Natural killer cell treated with Interleukin-12 subunit alpha and Interleukin-12 subunit beta and Interleukin-15 and Interleukin-18, amount 100 ng/mL, for 72 hours (primary cell): ENCODE measurements around the gene SLC12A5. TPM values are rescaled to one million over a fixed set of nuclear protein-coding genes. Genes with fewer than 3 reads are reported as not detected.
A peak's percentile ranks its signal among the peaks of the same experiment; 100 is the strongest.

ENCODE experiments used
- ATAC-seq, 2 donors: fragments of 150-1000 bp; cut with Tn5 transposase in 1 of 2; sonication (Bioruptor Pico), chemical (Tn5 transposase) in 1 of 2; 2 replicates each; pipeline ENCODE4 v1.10.0; 2021
- DNase-seq: peaks from one replicate; pipeline ENCODE4 v3.0.0; 2022; ENCODE audit warnings: low spot score
- H3K27ac Mint-ChIP-seq, 2 donors: 1 replicate in 1 of 2; 2 replicates in 1 of 2; pipeline ENCODE4 v1.8.0; 2022; ENCODE audit warnings: mixed read lengths in 2 of 2, mild to moderate bottlenecking in 1 of 2, moderate library complexity in 1 of 2
- H3K27me3 Mint-ChIP-seq, 2 donors: 1 replicate in 1 of 2; 2 replicates in 1 of 2; pipeline ENCODE4 v1.8.0; 2022; ENCODE audit warnings: mixed read lengths in 2 of 2
- H3K36me3 Mint-ChIP-seq: one replicate; pipeline ENCODE4 v1.8.0; 2022; ENCODE audit warnings: mixed read lengths
- H3K4me1 Mint-ChIP-seq, 2 donors: 1 replicate in 1 of 2; 2 replicates in 1 of 2; pipeline ENCODE4 v1.8.0; 2022; ENCODE audit warnings: low read depth in 2 of 2, mixed read lengths in 2 of 2, mild to moderate bottlenecking in 1 of 2
- H3K4me3 Mint-ChIP-seq: one replicate; pipeline ENCODE4 v1.8.0; 2022; ENCODE audit warnings: mixed read lengths
- H3K9me3 Mint-ChIP-seq: 2 replicates; pipeline ENCODE4 v1.8.0; 2022; ENCODE audit warnings: mixed read lengths
- total RNA-seq, 2 donors: library from RNA; stranded (reverse); gene quantifications; one replicate each; pipeline ENCODE4 v1.2.3, GENCODE V29; 2022

Gene SLC12A5
- total RNA-seq, 2 donors from 2014 or later: not detected

DNA sequence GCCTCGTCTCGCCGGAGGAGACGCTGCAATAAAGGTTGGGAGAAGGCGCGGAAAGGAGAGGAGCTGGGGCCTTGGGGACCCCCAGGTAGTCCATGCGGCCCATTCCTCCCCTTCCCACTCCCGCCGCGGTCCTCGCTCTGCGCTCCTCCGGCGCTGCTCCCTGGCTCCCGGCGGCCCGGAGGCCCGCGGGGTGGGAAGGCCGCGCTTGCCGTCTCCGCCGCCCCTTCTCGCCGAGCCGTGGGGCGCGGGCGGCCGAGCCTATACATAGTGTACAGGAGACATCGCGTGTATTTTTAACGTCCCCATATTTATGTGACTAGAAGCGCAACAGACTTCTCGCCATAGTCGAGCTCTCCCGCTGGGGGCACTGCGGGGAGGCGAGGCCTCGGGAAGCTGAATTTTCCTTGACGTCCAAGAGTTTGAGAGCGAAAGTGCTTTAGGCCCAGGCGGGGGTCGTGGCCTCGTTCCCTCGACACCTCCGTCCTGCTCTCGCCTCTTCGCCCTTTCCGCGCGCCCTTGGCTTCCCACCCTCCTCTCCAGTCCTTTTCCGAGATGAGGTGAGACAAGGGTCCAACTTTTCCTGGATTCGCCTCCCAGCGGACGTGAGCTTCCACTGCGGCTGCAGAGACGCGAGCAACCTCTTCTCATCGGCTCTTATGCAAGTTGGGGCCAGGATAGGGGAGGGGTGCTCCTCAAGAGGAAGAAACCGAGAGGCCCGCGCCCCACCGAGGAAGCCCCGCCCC lies 29.0 kb downstream of the SLC12A5 start:
- no peaks in the 10 kb centered on the region for H3K9me3 Mint-ChIP-seq
- H3K27ac Mint-ChIP-seq: no peak overlapping the region
- H3K36me3 Mint-ChIP-seq: peaks cover 15% of the 10 kb centered on the region
- H3K4me3 Mint-ChIP-seq: no peak overlapping the region
- H3K4me1 Mint-ChIP-seq: peaks cover 23 to 35% of the 10 kb centered on the region in 2 donors
- ATAC-seq (no peak), DNase-seq (no peak)
- H3K27me3 Mint-ChIP-seq: peaks cover 0 to 25% of the 10 kb centered on the region in 2 donors

DNA sequence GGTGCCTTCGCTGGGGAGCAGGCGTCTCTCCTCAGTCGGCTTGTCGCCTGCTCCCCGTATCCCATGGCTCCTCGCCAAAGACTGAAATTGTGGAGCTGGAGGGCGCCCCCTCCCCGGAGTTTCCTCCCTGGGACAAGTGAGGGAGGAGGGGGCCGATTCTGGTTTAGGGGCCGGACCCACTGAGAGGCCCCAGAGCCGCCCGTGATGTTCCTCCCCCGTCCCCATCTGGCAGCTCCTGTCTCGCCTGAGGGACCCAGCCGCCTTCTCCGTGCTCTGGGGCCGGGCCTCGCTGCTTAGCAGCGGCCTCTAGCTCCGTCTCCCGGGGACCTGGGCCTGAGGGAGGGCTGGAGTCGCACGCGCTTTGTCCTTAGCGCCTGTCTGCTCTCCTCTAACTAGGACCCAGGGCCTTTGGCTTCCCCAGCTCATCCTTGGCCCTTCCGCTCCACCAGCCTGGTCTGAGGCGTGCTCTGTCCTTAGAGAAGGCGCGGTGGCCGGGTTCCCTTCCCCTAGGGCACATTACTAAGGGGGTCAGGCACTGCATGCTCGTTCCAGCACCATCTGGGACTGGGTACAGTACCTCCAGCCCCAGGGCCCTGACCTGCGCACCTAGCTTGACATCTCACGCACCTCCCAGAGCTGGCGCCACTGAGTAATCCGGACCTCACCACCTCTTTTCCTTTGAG lies 29.7 kb downstream of the SLC12A5 start:
- Mint-ChIP-seq H3K4me1 (peaks cover 23 to 40% of the 10 kb centered on the region in 2 donors), H3K27ac (no peak overlapping the region), H3K4me3 (no peak overlapping the region), H3K9me3 (no peaks in the 10 kb centered on the region), H3K27me3 (peaks cover 0 to 23% of the 10 kb centered on the region in 2 donors), H3K36me3 (peaks cover 22% of the 10 kb centered on the region)
- no peak for DNase-seq
- peak in 1 of 2 donors; percentile 13 for ATAC-seq

DNA sequence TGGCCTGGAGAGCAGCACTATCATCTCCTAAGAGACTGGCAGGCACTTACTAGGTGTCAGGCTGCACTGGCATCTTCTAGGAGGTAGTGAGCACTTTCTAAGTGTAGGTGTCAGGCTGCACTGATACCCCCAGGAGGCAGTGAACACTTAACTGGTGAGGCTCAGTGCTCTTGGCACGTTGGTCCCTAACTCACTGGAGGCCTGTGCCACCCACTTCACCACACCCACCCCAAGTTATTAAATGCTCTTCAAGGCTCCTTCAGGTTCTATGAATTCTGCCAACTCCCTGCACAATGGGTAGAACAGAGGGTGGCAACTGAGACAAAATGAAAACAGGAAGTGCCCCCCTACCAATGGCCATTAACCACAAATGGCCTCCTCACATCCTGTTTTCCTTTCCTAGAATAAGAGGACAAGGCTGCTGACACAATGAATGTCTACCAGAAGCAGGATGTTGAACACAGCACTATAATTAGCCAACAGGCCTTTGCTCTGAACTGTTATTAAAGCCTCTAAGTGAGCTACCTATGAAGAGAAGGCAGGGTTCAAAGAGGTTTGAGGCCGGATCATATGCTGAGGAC lies 31.4 kb downstream of the SLC12A5 start:
- peak in 1 of 2 donors; percentile 41 for ATAC-seq
- no peaks in the 10 kb centered on the region for H3K9me3 Mint-ChIP-seq
- no peak for DNase-seq
- H3K4me3 Mint-ChIP-seq: peak overlapping the region; percentile 64
- H3K27me3 Mint-ChIP-seq: peaks cover 0 to 18% of the 10 kb centered on the region in 2 donors
- peaks cover 38% of the 10 kb centered on the region for H3K36me3 Mint-ChIP-seq
- peak overlapping the region; percentile 30 to 69 for H3K27ac Mint-ChIP-seq
- H3K4me1 Mint-ChIP-seq: peaks cover 23 to 41% of the 10 kb centered on the region in 2 donors

DNA sequence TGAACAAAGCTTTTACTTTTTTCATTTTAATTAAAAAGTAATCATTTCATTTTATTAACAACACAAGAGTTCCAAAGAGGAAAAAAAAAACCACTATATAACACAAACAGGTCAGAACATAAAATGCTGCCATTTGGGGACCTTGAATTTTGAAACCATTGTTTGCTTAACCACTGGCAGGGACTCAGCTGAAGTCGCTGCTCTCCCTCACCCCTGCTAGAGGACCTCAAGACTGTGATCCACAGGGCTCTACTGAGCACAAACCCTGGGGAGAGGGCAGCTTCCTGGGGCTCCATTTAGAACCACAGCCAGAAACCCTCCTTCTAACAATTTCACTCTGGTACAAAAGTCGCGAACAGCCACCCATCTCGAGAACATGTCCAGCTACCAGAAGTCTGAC lies 32.0 kb downstream of the SLC12A5 start:
- H3K9me3 Mint-ChIP-seq: no peaks in the 10 kb centered on the region
- peaks cover 0 to 15% of the 10 kb centered on the region in 2 donors for H3K27me3 Mint-ChIP-seq
- DNase-seq: no peak
- peak overlapping the region; percentile 64 for H3K4me3 Mint-ChIP-seq
- H3K36me3 Mint-ChIP-seq: peaks cover 44% of the 10 kb centered on the region
- ATAC-seq: no peak
- peaks cover 23 to 41% of the 10 kb centered on the region in 2 donors for H3K4me1 Mint-ChIP-seq
- H3K27ac Mint-ChIP-seq: peak overlapping the region; percentile 30 to 69

DNA sequence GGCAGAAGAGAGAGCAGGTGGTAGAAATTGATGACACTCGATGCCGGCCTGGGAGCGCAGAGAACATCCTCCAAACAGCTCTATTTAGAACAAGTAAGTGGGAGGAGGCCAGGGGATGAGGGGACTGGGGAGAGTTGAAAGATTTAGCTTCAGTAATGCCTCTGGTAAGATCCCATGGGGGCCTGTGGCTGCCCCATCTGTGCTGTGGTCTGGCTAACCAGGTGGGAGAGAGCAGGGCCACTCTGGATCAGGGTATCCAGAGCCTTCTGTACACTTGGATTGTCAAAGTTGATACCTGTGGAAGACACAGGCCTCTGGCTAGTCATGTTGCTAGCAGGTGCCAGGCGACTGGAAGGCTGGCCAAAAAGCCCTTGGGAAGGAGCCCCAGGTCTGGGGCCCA lies 33.1 kb downstream of the SLC12A5 start:
- Mint-ChIP-seq H3K36me3 (peaks cover 45% of the 10 kb centered on the region), H3K4me1 (peaks cover 23 to 41% of the 10 kb centered on the region in 2 donors)

DNA sequence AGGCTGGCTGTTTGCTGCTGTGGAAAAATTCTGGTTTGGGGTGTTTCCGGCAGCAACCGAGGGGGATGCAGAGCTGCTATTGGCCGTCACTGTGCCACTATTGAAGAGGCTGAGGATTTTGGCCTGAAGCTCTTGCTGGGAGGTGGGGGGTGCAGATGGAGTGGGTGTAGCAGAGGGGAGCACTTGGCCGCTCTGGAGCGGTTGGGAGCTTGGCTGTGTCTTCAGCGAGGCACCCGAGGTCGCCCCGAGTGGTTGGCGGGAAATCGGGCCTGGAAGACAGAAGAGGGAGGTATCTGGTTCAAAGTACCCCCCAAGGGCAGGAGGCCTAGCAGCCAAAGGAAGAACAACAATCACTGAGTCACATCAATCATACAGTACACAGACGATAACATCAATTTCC lies 33.6 kb downstream of the SLC12A5 start:
- Mint-ChIP-seq H3K27ac (no peak overlapping the region), H3K36me3 (peaks cover 45% of the 10 kb centered on the region), H3K9me3 (no peaks in the 10 kb centered on the region), H3K4me1 (peaks cover 23 to 41% of the 10 kb centered on the region in 2 donors), H3K27me3 (peaks cover 0 to 6% of the 10 kb centered on the region in 2 donors), H3K4me3 (no peak overlapping the region)
- ATAC-seq (no peak), DNase-seq (no peak)

More for the DNA sequence above, 33.1 kb downstream of the SLC12A5 start:
- Mint-ChIP-seq H3K27me3 (peaks cover 0 to 8% of the 10 kb centered on the region in 2 donors), H3K4me3 (no peak overlapping the region), H3K27ac (no peak overlapping the region), H3K9me3 (no peaks in the 10 kb centered on the region)
- no peak for DNase-seq
- no peak for ATAC-seq

DNA sequence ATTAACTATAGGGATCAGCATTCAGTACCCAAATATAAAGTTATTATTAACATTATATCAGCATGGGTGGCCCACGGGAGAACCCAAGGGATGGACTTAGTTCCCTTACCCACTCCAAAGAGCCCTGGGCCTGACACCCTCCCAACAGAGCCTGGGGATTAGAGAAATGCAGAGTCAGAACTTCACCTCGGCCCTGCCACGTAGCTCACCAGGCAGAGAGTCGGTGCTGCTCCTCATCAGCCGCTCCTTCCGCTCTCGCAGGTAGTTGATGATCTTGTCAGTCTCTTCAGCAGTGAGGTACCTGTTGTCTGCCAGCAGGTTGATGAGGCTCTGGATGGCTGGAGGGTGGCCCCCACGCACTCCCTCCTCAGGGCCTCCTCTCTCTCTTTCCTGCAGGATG lies 34.1 kb downstream of the SLC12A5 start:
- ATAC-seq (no peak), DNase-seq (no peak)
- Mint-ChIP-seq H3K4me1 (peaks cover 23 to 41% of the 10 kb centered on the region in 2 donors), H3K36me3 (peaks cover 46% of the 10 kb centered on the region), H3K9me3 (no peaks in the 10 kb centered on the region), H3K27ac (no peak overlapping the region), H3K4me3 (no peak overlapping the region), H3K27me3 (peaks cover 0 to 6% of the 10 kb centered on the region in 2 donors)

DNA sequence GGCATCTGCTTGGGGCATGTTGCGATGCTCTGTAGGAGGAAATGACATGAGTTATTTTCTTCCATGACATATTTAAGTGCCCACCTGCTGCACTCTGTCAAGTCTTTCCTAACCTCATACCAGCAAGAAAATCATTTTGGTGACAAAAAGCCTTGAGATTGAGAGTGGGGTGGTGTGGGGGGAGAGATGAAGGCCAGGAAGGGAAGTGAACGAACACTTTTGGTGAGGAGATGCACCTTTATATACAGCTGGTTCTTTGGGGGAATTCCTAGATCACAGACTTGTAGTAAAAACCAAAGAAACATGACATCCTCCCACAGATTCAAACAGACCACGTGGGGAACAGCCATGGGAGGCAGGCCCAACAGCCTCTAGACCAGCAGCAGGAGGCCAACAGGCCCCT lies 34.6 kb downstream of the SLC12A5 start:
- Mint-ChIP-seq H3K36me3 (peaks cover 51% of the 10 kb centered on the region), H3K4me1 (peaks cover 23 to 38% of the 10 kb centered on the region in 2 donors), H3K9me3 (no peaks in the 10 kb centered on the region), H3K27me3 (peaks cover 0 to 6% of the 10 kb centered on the region in 2 donors), H3K27ac (no peak overlapping the region), H3K4me3 (no peak overlapping the region)
- DNase-seq (no peak), ATAC-seq (no peak)

DNA sequence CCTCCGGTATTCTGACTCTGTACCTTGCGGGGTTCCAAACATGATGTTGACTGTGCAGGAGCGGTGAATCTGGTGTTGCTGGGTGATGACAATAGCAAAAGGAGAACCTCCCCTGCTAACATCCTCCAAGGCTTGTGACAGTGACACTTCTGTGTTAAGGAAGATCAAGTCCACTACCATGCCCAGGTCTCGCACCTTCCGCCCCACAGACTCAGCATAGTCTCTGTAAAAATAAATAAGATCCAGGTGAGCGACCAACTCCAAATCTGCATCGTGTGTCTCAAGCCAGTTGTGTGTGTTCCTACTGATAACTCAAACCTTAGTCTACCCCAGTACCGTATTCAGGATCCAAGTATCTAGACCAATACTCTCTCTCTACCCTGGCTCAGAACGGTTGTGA lies 36.0 kb downstream of the SLC12A5 start:
- no peaks in the 10 kb centered on the region for H3K9me3 Mint-ChIP-seq
- H3K27me3 Mint-ChIP-seq: no peaks in the 10 kb centered on the region
- H3K36me3 Mint-ChIP-seq: peaks cover 56% of the 10 kb centered on the region
- peaks cover 20 to 31% of the 10 kb centered on the region in 2 donors for H3K4me1 Mint-ChIP-seq
- no peak for DNase-seq
- H3K27ac Mint-ChIP-seq: no peak overlapping the region
- ATAC-seq: no peak
- H3K4me3 Mint-ChIP-seq: no peak overlapping the region

DNA sequence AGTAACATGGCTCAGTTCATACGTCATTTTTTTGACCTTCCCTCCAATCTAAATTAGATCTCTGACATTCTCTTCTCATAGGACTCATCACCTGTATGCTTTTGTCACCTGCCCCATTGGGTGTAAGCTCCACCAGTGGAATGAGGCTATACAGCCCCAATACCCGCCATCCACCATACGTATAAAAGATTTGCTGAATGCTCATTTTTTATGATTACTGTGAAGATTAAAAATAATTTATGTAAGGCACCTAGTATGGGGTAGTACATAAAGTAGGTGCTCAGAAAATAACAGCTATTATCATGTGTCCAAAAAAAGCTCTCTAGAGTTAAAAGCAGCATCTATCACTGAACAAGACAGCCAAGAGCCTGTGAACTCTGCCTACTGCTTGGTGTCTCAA lies 36.7 kb downstream of the SLC12A5 start:
- Mint-ChIP-seq H3K9me3 (no peaks in the 10 kb centered on the region), H3K27me3 (no peaks in the 10 kb centered on the region), H3K27ac (no peak overlapping the region), H3K36me3 (peaks cover 51% of the 10 kb centered on the region), H3K4me3 (no peak overlapping the region), H3K4me1 (peaks cover 13 to 24% of the 10 kb centered on the region in 2 donors)
- ATAC-seq: no peak
- no peak for DNase-seq

DNA sequence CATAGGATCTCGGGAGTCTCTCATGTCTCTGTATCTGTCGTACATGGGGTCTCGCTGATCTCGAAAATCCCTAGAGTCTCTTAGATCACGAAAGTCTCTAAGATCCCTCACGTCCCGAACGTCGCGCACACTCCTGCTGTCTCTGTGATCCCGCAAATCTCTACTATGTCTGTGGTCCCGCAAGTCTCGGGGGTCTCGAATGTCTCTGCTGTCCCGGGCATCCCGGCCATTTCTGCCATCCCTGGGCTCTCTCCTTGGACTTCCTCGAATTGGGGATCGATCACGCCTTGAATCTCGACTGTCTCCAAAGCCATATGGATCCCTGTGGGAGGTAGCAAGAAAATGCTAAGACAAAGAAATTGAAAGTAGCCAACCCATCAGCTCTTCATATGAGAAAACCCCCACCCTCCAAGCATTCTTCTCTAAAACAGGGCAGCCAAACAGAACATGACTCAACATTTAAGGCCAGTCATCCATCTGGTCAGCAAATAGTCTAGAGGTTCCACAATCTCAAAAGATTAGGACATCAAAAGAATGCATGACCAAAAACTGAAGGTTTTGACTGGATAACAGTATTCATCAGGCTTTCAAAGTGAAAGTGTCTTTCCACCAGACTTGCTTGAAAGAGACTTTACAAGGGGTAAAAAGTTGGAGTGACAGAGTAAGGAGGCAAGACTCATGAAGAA lies 41.3 kb downstream of the SLC12A5 start:
- Mint-ChIP-seq H3K27me3 (no peaks in the 10 kb centered on the region), H3K36me3 (peaks cover 24% of the 10 kb centered on the region), H3K4me1 (peaks cover 0 to 3% of the 10 kb centered on the region in 2 donors), H3K9me3 (no peaks in the 10 kb centered on the region), H3K4me3 (no peak overlapping the region), H3K27ac (no peak overlapping the region)
- DNase-seq (no peak), ATAC-seq (no peak)

DNA sequence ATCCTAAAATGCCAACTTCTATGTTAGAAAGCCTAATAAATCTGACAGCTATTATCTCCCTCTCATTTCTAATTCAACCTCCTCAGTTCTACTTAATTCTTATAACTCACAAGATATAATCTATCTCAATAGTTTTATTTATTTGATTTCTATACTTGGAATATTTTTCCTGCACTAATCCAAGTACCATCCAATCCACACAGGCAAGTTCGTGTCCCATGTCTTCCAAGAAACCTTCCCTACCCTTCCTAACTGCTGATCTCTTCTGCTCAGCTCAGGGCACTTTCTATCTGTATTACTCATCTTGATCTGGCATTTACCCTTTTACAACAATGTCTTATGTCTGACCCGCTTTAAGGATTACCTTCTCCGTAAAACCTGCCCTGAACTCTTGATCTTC lies 42.6 kb downstream of the SLC12A5 start:
- peaks cover 0 to 3% of the 10 kb centered on the region in 2 donors for H3K4me1 Mint-ChIP-seq
- DNase-seq: no peak
- peaks cover 17% of the 10 kb centered on the region for H3K36me3 Mint-ChIP-seq
- no peaks in the 10 kb centered on the region for H3K27me3 Mint-ChIP-seq
- no peaks in the 10 kb centered on the region for H3K9me3 Mint-ChIP-seq
- no peak for ATAC-seq
- no peak overlapping the region for H3K27ac Mint-ChIP-seq
- H3K4me3 Mint-ChIP-seq: no peak overlapping the region

DNA sequence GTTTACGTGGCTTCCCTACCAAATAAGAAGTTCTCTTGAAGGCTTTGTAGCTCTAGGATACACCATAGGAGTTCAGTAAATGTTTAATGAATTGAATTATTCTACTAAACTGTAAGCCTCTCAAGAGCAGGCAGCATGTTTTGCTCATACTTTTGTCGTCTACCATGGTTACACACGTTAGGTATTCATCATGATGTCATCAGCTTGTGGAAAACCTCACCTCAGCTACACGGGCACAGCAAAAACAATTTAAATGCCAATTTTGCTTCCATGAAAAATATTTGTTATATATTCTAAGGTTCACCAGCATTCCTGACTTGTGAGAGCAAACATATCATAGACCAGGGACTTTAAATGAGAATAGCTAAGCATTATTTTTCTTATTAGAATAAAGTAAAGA lies 44.0 kb downstream of the SLC12A5 start:
- H3K4me1 Mint-ChIP-seq: peaks cover 0 to 3% of the 10 kb centered on the region in 2 donors
- no peak overlapping the region for H3K27ac Mint-ChIP-seq
- DNase-seq: no peak
- H3K9me3 Mint-ChIP-seq: no peaks in the 10 kb centered on the region
- no peak for ATAC-seq
- H3K4me3 Mint-ChIP-seq: no peak overlapping the region
- no peaks in the 10 kb centered on the region for H3K27me3 Mint-ChIP-seq
- H3K36me3 Mint-ChIP-seq: peaks cover 17% of the 10 kb centered on the region
